ENCODE results near the gene NEK6. TPM values are rescaled to one million over a fixed set of nuclear protein-coding genes. Genes with fewer than 3 reads are reported as not detected.

The NEK6 gene
- total RNA-seq, 1 donor from 2014 or later: 32.5 TPM

DNA sequence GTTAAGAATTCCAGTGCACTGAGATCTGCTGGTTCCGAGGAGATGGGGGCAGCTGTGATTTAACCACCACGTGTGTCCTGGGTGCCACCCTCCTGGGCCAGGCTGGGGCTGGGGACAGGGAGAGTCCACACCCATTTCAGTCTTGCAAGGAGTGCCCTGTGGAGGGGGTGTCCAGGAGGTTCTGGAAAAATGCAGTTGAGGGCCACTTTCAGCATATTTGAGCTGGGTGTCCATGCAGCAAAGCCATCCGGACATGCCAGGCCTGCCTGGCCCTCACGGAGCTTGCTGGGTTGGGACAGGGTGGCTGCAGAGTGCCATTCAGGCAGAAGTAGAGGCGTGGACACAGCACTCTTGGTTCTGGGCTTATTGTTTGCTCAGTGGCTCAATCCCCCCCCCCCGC, 68.1 kb downstream of the NEK6 start:
- H3K36me3 Mint-ChIP-seq (ENCODE audit: low read depth): no peaks in the 10 kb centered on the region
- no peak overlapping the region for H3K27ac Mint-ChIP-seq
- peaks cover 4% of the 10 kb centered on the region for H3K4me1 Mint-ChIP-seq
- no peaks in the 10 kb centered on the region for H3K27me3 Mint-ChIP-seq
- no peak for DNase-seq
- H3K9me3 Mint-ChIP-seq: no peaks in the 10 kb centered on the region
- intact Hi-C loops (cut with micrococcal nuclease): no loop called here
- H3K4me3 Mint-ChIP-seq: no peak overlapping the region

DNA sequence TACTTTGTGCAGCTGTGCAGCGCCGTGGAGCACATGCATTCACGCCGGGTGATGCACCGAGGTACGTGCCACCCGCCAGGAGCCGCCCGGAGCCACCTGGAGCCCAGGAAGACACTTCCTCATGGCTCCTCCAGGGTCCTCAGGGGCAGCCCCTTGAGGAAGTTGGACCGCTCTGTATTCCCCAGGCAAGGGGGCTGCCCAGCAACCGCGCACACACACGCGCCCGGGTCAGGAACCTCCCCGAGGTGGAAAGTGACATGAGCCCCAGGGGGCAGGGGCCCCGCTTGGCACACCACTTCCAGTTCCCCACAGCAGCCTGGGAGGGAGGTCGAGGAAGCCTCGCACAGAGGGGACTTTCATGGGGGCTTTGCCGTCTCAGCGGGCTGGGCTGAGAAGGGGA, 68.6 kb downstream of the NEK6 start:
- Mint-ChIP-seq H3K27ac (no peak overlapping the region), H3K9me3 (no peaks in the 10 kb centered on the region), H3K36me3 (ENCODE audit: low read depth) (no peaks in the 10 kb centered on the region), H3K4me1 (peaks cover 4% of the 10 kb centered on the region), H3K4me3 (no peak overlapping the region), H3K27me3 (no peaks in the 10 kb centered on the region)
- intact Hi-C loops (cut with micrococcal nuclease): no loop called here
- DNase-seq: no peak

DNA sequence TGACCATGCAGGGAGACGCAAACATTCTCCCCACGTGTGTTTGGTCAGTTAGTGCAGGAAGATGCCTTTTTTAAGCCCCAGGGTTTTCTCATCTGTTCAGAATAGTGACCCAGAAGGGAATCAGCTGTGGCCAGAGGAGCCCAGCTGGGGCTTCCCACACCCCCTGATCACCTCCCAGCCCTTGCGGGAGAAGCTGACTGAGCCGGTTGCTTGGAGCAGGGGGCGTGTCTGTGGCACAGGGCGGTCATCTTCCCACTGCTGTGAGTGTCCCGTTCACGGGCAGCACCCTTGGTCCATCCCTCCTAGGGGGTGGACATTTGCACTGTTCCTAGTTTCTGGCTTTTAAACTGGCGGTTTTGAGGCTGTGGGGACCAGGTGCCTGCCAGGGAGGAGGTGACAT, 69.7 kb downstream of the NEK6 start:
- Mint-ChIP-seq H3K4me3 (no peak overlapping the region), H3K27me3 (no peaks in the 10 kb centered on the region), H3K27ac (no peak overlapping the region), H3K9me3 (no peaks in the 10 kb centered on the region), H3K36me3 (ENCODE audit: low read depth) (no peaks in the 10 kb centered on the region), H3K4me1 (peaks cover 4% of the 10 kb centered on the region)
- DNase-seq: no peak
- intact Hi-C loops (cut with micrococcal nuclease): no loop called here

DNA sequence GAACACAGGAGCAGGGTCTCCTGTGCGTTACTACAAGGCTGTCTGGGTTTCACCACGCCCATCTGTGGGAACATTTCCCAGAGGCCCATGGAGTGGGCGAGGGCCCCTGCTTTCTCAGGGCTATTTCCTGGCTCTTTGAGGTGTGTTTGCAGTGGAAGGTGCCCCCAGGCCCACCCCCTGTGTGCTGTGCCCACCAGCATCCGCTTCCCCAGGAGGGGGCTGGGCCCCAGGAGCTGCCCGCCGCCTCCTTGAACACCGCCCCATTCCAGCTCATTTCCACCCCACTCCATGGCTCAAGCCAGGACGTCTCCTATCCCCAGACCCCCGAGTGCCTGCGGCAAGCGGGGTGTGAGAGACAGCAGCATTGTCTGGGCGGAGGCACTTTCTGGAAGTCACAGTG, 70.5 kb downstream of the NEK6 start:
- H3K4me3 Mint-ChIP-seq: no peak overlapping the region
- no peaks in the 10 kb centered on the region for H3K9me3 Mint-ChIP-seq
- intact Hi-C loops (cut with micrococcal nuclease): no loop called here
- H3K27ac Mint-ChIP-seq: no peak overlapping the region
- no peaks in the 10 kb centered on the region for H3K4me1 Mint-ChIP-seq
- no peaks in the 10 kb centered on the region for H3K27me3 Mint-ChIP-seq
- no peak for DNase-seq
- no peaks in the 10 kb centered on the region for H3K36me3 Mint-ChIP-seq (ENCODE audit: low read depth)

DNA sequence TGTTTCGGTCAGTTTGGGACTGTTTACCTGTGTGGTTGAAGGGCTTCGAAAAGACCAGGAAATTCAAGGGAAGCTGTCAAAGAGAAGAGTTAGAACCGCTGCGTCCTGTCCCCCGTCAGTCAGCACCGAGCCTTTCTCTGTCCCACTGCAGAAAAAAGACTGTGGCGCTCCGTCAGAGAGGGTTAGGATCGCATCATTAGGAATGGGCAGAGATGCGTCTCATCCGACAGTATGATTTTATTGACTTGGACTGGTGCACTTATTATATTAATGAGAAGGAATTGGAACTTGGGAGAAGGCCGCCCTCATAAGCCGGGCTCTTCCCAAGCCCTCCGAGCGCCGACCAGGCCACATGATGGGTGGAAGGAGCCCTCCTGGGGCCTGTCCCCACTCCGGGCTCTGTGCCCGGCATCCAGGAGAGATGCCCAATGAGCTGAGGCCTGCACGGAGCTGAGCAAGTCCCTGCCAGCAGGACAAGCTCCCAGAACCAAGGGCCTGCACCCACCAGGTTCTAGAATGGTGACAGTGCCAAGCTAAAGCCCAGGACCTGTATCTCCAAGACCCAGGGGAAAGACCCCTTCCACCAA, 71.5 kb downstream of the NEK6 start:
- intact Hi-C loops (cut with micrococcal nuclease): no loop called here
- H3K36me3 Mint-ChIP-seq (ENCODE audit: low read depth): no peaks in the 10 kb centered on the region
- H3K4me1 Mint-ChIP-seq: no peaks in the 10 kb centered on the region
- no peaks in the 10 kb centered on the region for H3K9me3 Mint-ChIP-seq
- no peaks in the 10 kb centered on the region for H3K27me3 Mint-ChIP-seq
- H3K4me3 Mint-ChIP-seq: no peak overlapping the region
- H3K27ac Mint-ChIP-seq: no peak overlapping the region
- no peak for DNase-seq

DNA sequence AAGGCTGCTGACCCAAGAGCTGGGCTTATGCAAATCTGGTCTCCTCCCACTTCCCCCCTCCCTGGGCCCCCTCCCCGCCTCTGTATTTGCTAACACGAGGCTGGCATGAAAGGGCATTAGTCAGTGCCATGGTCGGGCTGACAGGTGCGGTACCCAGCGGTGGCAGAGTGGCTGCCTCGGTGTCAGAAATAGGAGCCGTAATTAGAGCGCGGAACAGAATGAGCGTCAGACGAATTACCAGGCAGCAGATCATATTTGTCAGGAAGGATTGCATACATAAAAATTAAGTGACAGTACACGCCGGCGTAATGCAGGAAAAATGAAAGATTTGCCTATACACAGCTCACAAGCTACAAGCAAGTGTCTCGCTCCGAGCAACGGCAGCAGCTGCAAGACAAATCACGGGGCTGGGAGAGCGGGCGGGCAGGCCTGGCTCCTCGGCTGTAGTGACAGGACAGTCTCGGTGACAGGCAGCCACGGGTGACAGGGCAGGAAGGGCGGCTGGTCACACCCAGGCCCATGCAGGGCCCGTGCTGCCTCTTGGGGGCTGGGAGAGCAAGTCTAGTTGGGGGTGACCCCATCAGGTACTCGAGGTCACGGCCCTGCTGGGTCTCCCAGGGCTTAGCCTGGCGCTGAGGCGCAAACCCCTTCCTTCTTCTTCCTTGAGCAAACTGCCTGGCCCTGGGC, 72.4 kb downstream of the NEK6 start:
- Mint-ChIP-seq H3K9me3 (no peaks in the 10 kb centered on the region), H3K27me3 (no peaks in the 10 kb centered on the region), H3K36me3 (ENCODE audit: low read depth) (no peaks in the 10 kb centered on the region), H3K4me3 (no peak overlapping the region), H3K4me1 (no peaks in the 10 kb centered on the region), H3K27ac (no peak overlapping the region)
- no peak for DNase-seq
- intact Hi-C loops (cut with micrococcal nuclease): no loop called here

- Mint-ChIP-seq H3K4me1 (no peaks in the 10 kb centered on the region), H3K27ac (no peak overlapping the region), H3K9me3 (no peaks in the 10 kb centered on the region), H3K4me3 (no peak overlapping the region), H3K36me3 (ENCODE audit: low read depth) (no peaks in the 10 kb centered on the region), H3K27me3 (no peaks in the 10 kb centered on the region)
- DNase-seq: no peak
- intact Hi-C loops (cut with micrococcal nuclease): no loop called here
These were observed 73.8 kb downstream of the NEK6 start for GRCh38 chr9:124331580-124331979.

DNA sequence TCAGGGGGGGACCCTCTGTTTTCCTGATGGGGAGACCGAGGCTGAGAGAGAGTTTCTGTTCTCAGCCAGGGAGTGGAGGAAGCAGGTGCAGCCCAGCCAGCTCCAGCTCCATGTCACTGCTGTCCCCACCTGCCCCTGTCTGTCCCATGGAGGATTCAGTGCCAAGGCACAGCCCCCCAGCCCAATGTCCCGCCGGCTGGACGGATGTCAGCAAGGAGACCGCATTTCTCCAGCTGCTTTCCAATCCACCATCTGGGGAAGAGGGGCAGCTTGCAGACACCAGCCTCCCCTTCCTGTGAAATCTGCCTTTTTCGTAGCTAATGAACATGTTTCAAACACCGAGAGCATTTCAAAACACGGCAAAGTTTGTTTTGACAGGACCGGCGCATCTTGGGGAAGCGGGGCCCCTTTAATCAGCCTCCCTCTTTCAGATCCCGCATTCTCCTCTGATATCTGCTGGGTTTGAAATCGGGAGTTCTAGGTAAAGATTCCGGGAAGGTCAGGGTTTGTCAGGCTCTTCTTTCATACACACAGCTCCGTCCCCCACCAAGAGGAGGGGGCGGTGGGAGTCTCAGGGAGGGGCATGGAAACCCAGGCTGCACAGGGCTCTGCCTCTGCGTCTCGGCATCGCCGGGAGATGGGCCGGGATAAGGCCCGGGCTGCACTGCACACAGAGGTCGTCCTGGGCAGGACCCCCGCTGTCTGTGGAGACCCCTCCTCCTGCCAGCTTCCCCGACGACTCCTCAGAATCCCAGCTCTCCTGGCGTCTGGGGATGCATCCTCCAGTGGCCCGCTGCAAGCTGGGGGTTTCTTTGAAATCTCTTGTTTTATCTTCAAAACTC, 74.8 kb downstream of the NEK6 start:
- H3K9me3 Mint-ChIP-seq: no peaks in the 10 kb centered on the region
- no peak overlapping the region for H3K27ac Mint-ChIP-seq
- H3K36me3 Mint-ChIP-seq (ENCODE audit: low read depth): peaks cover under 1% of the 10 kb centered on the region
- no peak overlapping the region for H3K4me3 Mint-ChIP-seq
- no peaks in the 10 kb centered on the region for H3K4me1 Mint-ChIP-seq
- no peaks in the 10 kb centered on the region for H3K27me3 Mint-ChIP-seq
- DNase-seq: no peak
- intact Hi-C loops (cut with micrococcal nuclease): no loop called here

GRCh38 chr9:124333203-124333579, 75.4 kb downstream of the NEK6 start:
- no peak overlapping the region for H3K4me3 Mint-ChIP-seq
- H3K9me3 Mint-ChIP-seq: no peaks in the 10 kb centered on the region
- no peaks in the 10 kb centered on the region for H3K27me3 Mint-ChIP-seq
- H3K27ac Mint-ChIP-seq: no peak overlapping the region
- intact Hi-C loops (cut with micrococcal nuclease): no loop called here
- H3K36me3 Mint-ChIP-seq (ENCODE audit: low read depth): peaks cover 4% of the 10 kb centered on the region
- no peaks in the 10 kb centered on the region for H3K4me1 Mint-ChIP-seq
- DNase-seq: no peak

DNA sequence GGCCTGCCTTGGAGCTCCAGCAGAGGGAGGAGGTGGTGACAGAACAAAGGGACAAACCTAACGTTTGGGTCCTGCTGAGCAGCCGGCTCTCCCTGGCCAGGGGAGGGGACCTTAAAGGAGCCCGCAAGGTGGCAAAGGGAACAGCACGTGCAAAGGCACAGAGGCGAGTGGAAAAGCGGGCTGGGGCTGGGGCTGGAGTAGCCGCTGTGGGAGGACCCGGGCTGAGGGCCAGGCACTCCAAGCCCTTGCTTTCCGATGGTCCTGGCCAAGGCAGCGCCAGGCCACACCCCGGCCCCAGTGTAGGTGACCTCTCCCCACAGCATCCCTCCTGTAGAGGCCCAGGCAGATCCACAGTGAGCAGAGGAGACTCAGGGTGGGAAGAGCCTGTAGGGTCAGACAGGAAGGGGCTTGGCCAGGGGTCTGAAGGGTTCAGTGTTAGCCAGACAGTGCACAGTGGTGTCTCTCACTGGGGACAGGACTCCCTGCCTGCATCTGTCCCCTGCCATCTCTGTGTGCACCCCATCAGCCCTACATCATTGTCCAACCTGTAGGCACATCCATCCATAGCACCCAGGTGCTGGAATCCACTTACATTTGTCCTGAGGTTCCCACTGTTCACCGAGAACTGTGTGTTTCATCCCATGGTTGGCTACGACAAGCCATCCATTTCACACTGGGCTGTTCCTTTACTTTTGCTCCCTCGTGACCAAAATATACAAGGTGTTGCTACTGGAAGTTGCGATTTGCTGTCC, 77.0 kb downstream of the NEK6 start:
- no peak for DNase-seq

GRCh38 chr9:124335320-124335707, 77.6 kb downstream of the NEK6 start:
- H3K36me3 Mint-ChIP-seq (ENCODE audit: low read depth): peaks cover 4% of the 10 kb centered on the region
- H3K4me1 Mint-ChIP-seq: no peaks in the 10 kb centered on the region
- intact Hi-C loops (cut with micrococcal nuclease): no loop called here
- H3K27ac Mint-ChIP-seq: no peak overlapping the region
- no peak for DNase-seq
- no peak overlapping the region for H3K4me3 Mint-ChIP-seq
- no peaks in the 10 kb centered on the region for H3K9me3 Mint-ChIP-seq
- H3K27me3 Mint-ChIP-seq: no peaks in the 10 kb centered on the region

More for the DNA sequence above, 77.0 kb downstream of the NEK6 start:
- H3K4me3 Mint-ChIP-seq: no peak overlapping the region
- no peaks in the 10 kb centered on the region for H3K4me1 Mint-ChIP-seq
- H3K27ac Mint-ChIP-seq: no peak overlapping the region
- H3K27me3 Mint-ChIP-seq: no peaks in the 10 kb centered on the region
- peaks cover 4% of the 10 kb centered on the region for H3K36me3 Mint-ChIP-seq (ENCODE audit: low read depth)
- no peaks in the 10 kb centered on the region for H3K9me3 Mint-ChIP-seq
- intact Hi-C loops (cut with micrococcal nuclease): no loop called here

GRCh38 chr9:124337562-124337961, 79.8 kb downstream of the NEK6 start:
- Mint-ChIP-seq H3K4me3 (no peak overlapping the region), H3K36me3 (ENCODE audit: low read depth) (peaks cover 4% of the 10 kb centered on the region), H3K4me1 (no peaks in the 10 kb centered on the region), H3K27me3 (no peaks in the 10 kb centered on the region), H3K9me3 (no peaks in the 10 kb centered on the region), H3K27ac (no peak overlapping the region)
- intact Hi-C loops (cut with micrococcal nuclease): no loop called here
- no peak for DNase-seq

DNA sequence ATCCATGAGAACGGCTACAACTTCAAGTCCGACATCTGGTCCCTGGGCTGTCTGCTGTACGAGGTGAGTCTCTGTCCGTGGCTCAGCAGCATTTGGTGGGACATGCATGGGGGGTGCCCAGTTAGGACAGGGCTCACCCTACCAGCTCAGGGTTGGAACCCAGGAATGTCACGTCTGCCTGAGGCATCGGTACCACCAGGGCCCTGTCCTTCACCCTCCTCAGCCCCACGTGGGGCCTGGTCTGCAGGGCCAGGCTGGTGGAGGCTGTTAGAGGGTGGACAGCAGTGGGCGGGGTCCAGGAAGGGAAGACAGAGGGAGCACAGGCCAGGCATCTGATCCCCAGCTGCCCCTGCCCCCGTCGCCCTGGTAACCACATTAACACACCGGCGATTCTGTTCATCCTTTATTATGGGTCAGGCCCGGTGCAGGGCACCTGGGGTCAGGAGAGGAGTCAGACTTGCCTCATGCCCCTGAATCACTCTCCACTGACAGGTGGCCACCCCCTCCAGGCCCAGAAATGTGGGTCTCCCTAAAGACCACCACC, 81.9 kb downstream of the NEK6 start:
- H3K4me1 Mint-ChIP-seq: no peaks in the 10 kb centered on the region
- H3K27me3 Mint-ChIP-seq: no peaks in the 10 kb centered on the region
- H3K27ac Mint-ChIP-seq: no peak overlapping the region
- no peak for DNase-seq
- peaks cover 4% of the 10 kb centered on the region for H3K36me3 Mint-ChIP-seq (ENCODE audit: low read depth)
- no peaks in the 10 kb centered on the region for H3K9me3 Mint-ChIP-seq
- no peak overlapping the region for H3K4me3 Mint-ChIP-seq
- intact Hi-C loops (cut with micrococcal nuclease): no loop called here
